LNCAP (cell line): Measurements from ENCODE around the gene SLC6A17.

Experiments used
- TF ChIP-seq, protein P1 (sequence below): fragments of 450-650 bp; IDR thresholded peaks from 2 replicates; pipeline ENCODE4 v1.5.1; 2017; ENCODE audit warnings: mild to moderate bottlenecking

SLC6A17 gene

DNA sequence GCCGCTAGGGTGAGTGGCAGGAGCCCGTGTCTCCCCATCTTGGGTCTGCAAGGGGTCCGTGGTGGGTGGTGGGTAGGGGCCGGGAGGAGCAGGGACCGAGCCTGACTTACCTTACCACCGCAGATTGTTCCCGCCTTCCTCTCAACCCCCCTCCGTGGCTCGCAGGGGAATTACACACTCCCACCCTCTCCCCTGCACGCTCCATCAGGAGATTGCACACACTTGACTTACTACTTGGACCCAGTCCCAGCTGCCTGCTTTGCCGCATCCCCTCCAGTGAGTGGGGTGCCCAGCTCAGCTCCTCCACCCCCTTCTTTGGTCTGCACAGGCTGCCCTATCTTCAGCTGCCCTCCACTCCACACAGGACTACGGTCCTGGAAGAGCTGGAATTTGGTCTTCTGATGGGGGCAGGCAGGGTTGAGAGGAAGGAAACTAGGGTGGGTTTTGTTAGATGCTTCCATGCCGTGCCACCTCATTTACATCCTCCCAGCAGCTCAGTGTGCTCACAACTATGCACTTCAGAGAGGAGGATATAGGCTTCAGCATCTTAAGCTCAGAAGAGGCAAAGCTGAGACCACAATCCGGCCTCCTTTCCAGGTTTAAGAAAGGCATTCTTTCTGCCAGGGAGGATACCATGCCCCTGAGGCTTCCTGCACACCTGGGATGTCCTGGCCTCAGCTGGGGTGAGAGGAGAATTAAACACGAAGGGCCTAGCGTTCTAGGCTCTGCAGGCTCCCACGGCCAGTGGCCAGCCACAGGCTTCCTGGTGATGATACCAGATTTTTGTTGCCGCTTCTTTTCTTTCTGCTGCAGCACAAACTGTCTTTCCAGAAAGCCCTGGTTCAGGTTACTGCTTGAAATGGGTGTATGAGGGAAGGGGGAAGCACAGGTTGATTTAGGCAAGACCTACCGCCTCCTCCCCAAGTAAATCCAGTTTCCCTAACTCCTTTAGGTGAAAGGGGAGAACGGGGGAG is 62.2 kb downstream of the SLC6A17 start:
- TF ChIP-seq, protein P1, sequence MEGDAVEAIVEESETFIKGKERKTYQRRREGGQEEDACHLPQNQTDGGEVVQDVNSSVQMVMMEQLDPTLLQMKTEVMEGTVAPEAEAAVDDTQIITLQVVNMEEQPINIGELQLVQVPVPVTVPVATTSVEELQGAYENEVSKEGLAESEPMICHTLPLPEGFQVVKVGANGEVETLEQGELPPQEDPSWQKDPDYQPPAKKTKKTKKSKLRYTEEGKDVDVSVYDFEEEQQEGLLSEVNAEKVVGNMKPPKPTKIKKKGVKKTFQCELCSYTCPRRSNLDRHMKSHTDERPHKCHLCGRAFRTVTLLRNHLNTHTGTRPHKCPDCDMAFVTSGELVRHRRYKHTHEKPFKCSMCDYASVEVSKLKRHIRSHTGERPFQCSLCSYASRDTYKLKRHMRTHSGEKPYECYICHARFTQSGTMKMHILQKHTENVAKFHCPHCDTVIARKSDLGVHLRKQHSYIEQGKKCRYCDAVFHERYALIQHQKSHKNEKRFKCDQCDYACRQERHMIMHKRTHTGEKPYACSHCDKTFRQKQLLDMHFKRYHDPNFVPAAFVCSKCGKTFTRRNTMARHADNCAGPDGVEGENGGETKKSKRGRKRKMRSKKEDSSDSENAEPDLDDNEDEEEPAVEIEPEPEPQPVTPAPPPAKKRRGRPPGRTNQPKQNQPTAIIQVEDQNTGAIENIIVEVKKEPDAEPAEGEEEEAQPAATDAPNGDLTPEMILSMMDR, result no peak

DNA sequence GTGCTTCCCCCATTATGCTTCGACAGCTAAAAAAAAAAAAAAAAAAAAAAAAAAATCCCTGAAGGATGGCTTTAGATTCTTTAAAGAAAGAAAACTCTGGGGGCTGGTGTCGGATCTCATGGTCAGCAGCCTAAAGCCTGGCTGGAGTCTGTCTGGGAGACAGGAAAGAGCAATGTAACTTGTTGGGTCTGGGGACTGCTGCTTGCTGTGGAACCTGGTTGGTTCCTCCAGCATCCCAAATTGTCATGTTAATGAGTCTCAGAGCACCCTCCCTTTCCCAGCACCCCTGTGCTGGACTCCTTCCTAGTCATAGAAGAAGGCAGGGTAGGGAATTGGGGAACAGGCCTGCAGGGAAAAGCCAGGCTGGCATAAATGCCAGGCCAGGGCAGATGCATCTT is 62.8 kb downstream of the SLC6A17 start:
- TF ChIP-seq, protein P1, result no peak

DNA sequence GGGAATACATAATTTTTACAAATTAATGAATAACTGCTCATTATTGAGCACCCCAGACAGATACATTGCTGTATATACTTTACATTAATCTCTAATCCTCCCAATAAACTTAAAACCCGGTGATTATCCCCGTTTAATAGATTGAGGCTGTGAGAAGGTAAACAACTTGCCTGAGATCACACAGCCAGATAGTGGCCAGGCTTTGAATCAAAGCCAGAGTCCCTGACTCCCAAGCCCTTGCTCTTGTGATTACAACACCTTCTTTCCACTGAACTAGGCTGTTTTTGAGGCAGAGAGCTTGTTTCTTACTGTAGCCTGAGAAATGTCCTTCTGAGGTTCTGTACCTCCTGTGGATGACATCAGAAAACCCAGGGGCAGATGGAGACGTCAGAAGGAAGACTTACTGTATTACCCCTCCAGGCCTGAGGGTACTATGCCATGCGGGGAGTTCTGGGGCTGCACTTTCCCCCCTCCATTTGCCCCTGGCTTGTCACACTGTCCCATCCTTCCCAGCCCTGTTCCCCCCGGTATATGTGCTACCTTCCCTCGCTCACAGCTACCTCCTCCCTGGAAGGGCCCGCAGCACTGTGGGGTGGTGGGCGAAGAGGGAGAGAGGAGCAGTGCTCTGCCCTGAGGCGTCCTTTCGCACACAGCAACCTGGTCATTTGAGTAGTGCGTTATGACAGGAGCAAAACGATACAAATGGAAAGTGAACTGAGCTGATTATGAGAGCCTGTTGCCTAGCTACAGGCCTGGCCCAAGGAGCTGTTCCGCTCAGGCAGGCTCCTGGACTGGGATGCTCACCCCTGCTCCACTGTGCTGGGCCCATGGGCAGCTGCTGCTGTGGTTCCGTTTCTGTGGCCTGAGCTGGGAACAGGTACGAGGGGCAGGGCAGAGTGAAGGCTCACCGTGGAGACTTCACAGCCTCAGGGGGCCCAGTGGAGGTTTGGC is 64.4 kb downstream of the SLC6A17 start:
- TF ChIP-seq, protein P1, result no peak

DNA sequence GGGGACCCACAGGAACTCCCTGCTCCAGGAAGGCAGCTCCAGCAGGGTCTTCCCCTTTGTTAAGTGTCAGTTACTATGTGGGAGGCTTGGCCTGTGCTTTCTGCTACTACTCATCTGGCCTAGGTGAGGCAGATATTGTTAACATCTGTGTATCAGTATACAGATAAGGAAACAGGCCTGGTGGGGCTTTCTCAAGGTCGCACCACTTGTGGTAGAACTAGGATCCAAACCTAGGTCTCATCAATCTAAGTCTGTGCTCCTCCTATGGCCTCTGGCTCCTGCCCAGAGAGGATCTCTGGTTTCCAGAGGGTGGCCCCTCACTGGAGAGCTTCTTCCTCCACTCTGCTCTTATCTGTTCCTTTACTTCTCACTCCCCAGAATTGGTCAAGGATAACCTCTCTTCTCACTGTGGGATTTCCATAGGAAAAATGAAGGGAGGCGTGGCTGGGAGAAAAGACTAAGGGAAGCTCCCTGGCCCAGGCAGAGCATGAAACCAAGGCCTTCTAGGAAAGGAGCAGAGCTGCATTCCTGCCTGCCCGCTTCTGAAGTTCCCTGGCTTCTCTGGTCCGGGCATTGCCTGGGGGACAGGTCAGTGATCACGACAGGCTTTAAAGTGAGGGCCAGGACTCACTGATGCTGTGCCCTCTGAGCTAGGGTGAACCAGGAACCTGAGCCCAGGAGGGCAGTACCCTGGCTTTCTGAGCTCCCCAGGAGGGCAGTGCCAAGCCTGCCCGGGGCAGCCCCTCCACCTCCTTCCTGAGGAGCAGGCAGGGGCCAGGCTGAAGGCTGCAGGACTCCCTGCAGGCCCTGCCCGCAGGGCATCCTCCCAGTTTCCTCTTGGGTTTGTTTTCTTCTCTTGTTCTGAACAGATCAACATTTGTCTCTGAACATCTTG is 65.6 kb downstream of the SLC6A17 start:
- TF ChIP-seq, protein P1, result no peak

DNA sequence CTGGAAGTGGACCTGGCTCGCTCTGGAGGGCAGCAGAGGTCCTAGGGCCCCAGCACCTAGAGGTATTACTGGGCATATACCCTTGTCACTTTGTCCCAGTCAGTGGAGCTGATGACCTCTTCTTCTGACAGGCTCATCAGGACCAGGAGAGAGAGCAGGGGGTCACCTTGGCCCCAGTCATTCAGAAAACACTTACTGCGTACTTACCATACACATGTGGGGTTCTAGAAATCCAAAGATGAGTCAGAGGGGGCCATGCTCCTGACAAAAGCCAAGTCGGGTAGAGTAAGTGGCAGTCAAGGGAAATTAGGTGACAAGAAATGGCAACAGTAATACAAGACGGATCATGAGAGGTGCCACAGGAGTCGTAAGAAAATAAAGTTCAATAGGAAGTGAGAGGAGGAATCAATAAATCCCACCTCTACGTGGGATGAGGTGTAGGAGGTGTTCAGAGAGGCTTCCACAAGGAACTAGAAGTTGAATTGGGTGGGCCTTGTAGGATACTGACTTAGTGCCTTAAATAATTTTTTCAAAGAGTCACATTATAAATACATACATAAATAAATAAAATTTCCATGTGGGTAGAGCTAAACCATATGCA is 66.7 kb downstream of the SLC6A17 start:
- TF ChIP-seq, protein P1, result no peak

DNA sequence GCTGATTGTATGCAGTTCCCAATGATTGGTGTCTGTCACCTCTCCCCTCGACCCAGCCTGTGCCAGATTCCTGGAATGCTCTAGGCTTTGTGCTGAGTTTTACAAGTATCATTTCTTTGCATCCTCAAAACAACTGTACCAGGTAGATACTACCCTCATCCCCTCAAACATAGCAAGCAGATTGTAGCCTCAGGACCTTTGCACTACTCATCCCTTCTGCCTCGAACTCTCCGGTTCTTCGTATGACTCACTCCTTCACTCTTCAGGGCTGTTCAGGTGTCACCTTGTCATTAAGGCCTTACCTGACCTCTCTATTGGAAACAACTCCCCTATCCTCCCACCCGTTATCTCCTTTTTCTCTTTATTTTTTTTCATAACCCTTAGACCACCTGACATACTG is 67.8 kb downstream of the SLC6A17 start:
- TF ChIP-seq, protein P1, result no peak
